ENCODE measurements around the gene ATP13A1. TPM values are rescaled to one million over a fixed set of nuclear protein-coding genes. Genes with fewer than 3 reads are reported as not detected.

Gene ATP13A1
- total RNA-seq, 1 donor from 2014 or later: 104 TPM

- intact Hi-C loops (cut with micrococcal nuclease): no loop called here
- H3K4me3 Mint-ChIP-seq: no peak overlapping the region
- DNase-seq (ENCODE audit: low spot score): no peak
Measured at GRCh38 chr19:19633711-19634515, 29.6 kb downstream of the ATP13A1 start.

GRCh38 chr19:19632661-19633060 is 30.8 kb downstream of the ATP13A1 start:
- H3K36me3 Mint-ChIP-seq (ENCODE audit: low read depth): peaks cover 35% of the 10 kb centered on the region
- intact Hi-C loops (cut with micrococcal nuclease): no loop called here
- no peaks in the 10 kb centered on the region for H3K9me3 Mint-ChIP-seq
- H3K27me3 Mint-ChIP-seq (ENCODE audit: insufficient read depth): no peaks in the 10 kb centered on the region
- H3K27ac Mint-ChIP-seq: no peak overlapping the region
- H3K4me1 Mint-ChIP-seq (ENCODE audit: low read depth): peaks cover 20% of the 10 kb centered on the region
- DNase-seq (ENCODE audit: low spot score): no peak
- H3K4me3 Mint-ChIP-seq: no peak overlapping the region

More at GRCh38 chr19:19633711-19634515, 29.6 kb downstream of the ATP13A1 start:
- H3K36me3 Mint-ChIP-seq (ENCODE audit: low read depth): peaks cover 37% of the 10 kb centered on the region
- H3K27ac Mint-ChIP-seq: peak overlapping the region; percentile 66
- H3K4me1 Mint-ChIP-seq (ENCODE audit: low read depth): peaks cover 18% of the 10 kb centered on the region
- no peaks in the 10 kb centered on the region for H3K9me3 Mint-ChIP-seq
- no peaks in the 10 kb centered on the region for H3K27me3 Mint-ChIP-seq (ENCODE audit: insufficient read depth)

DNA sequence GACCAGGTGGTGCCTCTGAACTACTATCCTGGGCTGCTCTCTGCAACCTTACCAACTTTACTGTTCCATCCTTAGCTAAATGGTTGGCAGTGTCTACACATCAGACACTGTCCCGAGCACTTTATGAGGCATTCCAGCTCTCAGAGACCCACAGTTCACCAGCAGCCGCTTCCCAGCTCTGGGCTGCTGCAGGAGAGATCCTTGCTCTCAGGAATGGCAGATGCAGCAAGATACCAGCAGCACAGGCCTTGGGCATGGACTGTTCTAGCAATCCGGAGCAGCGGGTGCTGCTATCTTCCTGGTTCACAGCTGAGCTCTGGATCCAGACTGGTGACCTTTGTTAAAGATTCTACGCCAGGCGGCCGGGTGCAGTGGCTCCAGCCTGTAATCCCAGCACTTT is 32.1 kb downstream of the ATP13A1 start:
- Mint-ChIP-seq H3K36me3 (ENCODE audit: low read depth) (peaks cover 38% of the 10 kb centered on the region), H3K27ac (no peak overlapping the region), H3K4me3 (no peak overlapping the region), H3K27me3 (ENCODE audit: insufficient read depth) (no peaks in the 10 kb centered on the region), H3K4me1 (ENCODE audit: low read depth) (peaks cover 33% of the 10 kb centered on the region), H3K9me3 (no peaks in the 10 kb centered on the region)
- no peak for DNase-seq (ENCODE audit: low spot score)
- intact Hi-C loops (cut with micrococcal nuclease): no loop called here

- no peak overlapping the region for H3K27ac Mint-ChIP-seq
- intact Hi-C loops (cut with micrococcal nuclease): no loop called here
- H3K9me3 Mint-ChIP-seq: no peaks in the 10 kb centered on the region
- H3K27me3 Mint-ChIP-seq (ENCODE audit: insufficient read depth): no peaks in the 10 kb centered on the region
- H3K4me1 Mint-ChIP-seq (ENCODE audit: low read depth): peaks cover 33% of the 10 kb centered on the region
- no peak for DNase-seq (ENCODE audit: low spot score)
- peaks cover 37% of the 10 kb centered on the region for H3K36me3 Mint-ChIP-seq (ENCODE audit: low read depth)
- peak overlapping the region; percentile 11 for H3K4me3 Mint-ChIP-seq
Measured at GRCh38 chr19:19630426-19630825, 33.0 kb downstream of the ATP13A1 start.

- Mint-ChIP-seq H3K9me3 (no peaks in the 10 kb centered on the region), H3K27ac (no peak overlapping the region), H3K27me3 (ENCODE audit: insufficient read depth) (no peaks in the 10 kb centered on the region), H3K36me3 (ENCODE audit: low read depth) (peaks cover 36% of the 10 kb centered on the region), H3K4me3 (peak overlapping the region; percentile 11), H3K4me1 (ENCODE audit: low read depth) (peaks cover 32% of the 10 kb centered on the region)
- DNase-seq (ENCODE audit: low spot score): no peak
- intact Hi-C loops (cut with micrococcal nuclease): no loop called here
Measured at GRCh38 chr19:19630062-19630414, 33.4 kb downstream of the ATP13A1 start.

GRCh38 chr19:19628501-19629134 is 34.9 kb downstream of the ATP13A1 start:
- DNase-seq (ENCODE audit: low spot score): no peak
- peaks cover 29% of the 10 kb centered on the region for H3K36me3 Mint-ChIP-seq (ENCODE audit: low read depth)
- H3K4me1 Mint-ChIP-seq (ENCODE audit: low read depth): peaks cover 24% of the 10 kb centered on the region
- H3K4me3 Mint-ChIP-seq: peak overlapping the region; percentile 72
- H3K9me3 Mint-ChIP-seq: no peaks in the 10 kb centered on the region
- peak overlapping the region; percentile 63 for H3K27ac Mint-ChIP-seq
- H3K27me3 Mint-ChIP-seq (ENCODE audit: insufficient read depth): no peaks in the 10 kb centered on the region
- intact Hi-C loops (cut with micrococcal nuclease): no loop called here

GRCh38 chr19:19627621-19628500 is 35.6 kb downstream of the ATP13A1 start, which contains the start of gene LPAR2:
TSS of gene LPAR2 (minus strand) at chr19:19628220. CDS start at chr19:19627275, 945 bp downstream.
- peaks cover 20% of the 10 kb centered on the region for H3K4me1 Mint-ChIP-seq (ENCODE audit: low read depth)
- H3K27ac Mint-ChIP-seq: peak within 1 kb of the TSS; percentile 96
- H3K36me3 Mint-ChIP-seq (ENCODE audit: low read depth): peaks cover 28% of the 10 kb centered on the region

DNA sequence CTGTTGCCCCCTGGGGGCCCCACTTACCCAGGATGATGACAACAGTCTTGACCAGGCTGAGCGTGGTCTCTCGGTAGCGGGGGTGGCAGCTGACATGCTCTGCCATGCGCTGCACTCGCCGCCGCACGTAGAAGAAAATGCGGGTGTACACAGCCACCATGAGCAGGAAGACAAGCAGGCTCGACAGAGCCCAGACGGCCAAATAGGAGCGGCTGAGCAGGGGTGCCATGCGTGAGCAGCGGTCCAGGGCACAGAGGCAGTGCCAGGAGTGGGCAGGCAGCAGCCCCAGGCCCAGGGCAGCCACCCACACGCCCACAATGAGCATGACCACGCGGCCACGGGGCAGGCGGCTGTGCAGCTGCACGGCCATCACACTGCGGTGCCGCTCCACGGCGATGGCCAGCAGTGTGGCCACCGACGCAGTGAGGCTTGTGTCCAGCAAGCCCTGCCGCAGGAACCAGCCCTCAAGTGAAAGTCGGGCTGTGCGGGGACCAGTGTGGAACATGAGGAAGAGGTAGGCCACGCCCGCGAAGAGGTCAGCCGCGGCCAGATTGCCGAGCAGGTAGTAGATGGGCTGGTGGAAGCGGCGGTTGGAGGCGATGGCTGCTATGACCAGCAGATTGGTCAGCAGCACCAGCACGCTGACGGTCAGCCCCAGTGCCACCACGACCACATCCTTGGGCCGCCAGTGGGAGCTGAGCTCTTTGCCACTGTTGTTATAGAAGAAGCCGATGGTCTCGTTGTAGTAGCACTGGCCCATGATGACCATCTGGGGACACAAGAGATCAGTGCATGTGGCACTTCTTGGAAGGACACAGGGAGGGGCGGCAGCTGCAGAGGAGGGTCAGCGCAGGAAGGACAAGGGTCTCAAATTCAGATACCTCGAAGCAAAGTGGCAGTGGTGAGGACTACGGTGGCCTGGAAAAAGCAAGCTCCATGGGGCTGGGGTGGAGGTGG is 36.7 kb downstream of the ATP13A1 start:
- Mint-ChIP-seq H3K4me3 (peak overlapping the region; percentile 87), H3K27me3 (ENCODE audit: insufficient read depth) (no peaks in the 10 kb centered on the region), H3K9me3 (no peaks in the 10 kb centered on the region), H3K4me1 (ENCODE audit: low read depth) (peaks cover 20% of the 10 kb centered on the region), H3K36me3 (ENCODE audit: low read depth) (peaks cover 33% of the 10 kb centered on the region), H3K27ac (peak overlapping the region; percentile 96)
- intact Hi-C loops (cut with micrococcal nuclease): loop anchor here (1.0 kb wide), 2 partner anchors 8 to 16 kb away; partner anchors contain the start of gene PBX4
- no peak for DNase-seq (ENCODE audit: low spot score)

More at GRCh38 chr19:19627621-19628500, 35.6 kb downstream of the ATP13A1 start, which contains the start of gene LPAR2:
- Mint-ChIP-seq H3K27me3 (ENCODE audit: insufficient read depth) (no peaks in the 10 kb centered on the region), H3K4me3 (peak within 1 kb of the TSS; percentile 87), H3K9me3 (no peaks in the 10 kb centered on the region)
- intact Hi-C loops (cut with micrococcal nuclease): loop anchor here (1.0 kb wide), 2 partner anchors 10 to 14 kb away; partner anchors contain the start of gene PBX4
- DNase-seq (ENCODE audit: low spot score): peak; percentile 57

DNA sequence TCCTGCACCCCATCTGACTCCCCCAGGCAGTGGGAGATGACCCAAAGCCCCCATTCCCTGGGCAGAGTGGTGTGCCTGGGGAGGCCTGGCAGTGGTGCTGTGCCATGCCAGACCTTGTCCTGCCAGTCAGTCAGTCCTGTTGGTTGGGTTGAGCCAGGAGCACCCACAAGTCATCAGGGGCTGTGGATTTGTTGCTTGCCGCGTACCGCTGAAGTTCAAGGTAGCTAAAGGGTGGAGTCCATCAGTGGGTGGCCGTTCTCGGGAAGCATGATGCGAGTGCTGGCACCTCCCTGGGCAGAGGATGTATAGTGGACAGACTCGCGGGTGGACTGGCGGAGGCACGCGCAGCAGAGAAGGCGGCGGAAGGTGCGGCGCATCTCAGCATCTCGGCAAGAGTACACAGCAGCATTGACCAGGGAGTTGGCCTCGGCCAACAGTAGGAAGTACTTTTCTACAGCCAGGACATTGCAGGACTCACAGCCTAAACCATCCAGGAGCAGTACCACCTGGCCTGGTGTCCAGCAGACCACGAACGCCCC is 39.4 kb downstream of the ATP13A1 start:
- peaks cover 27% of the 10 kb centered on the region for H3K36me3 Mint-ChIP-seq (ENCODE audit: low read depth)
- DNase-seq (ENCODE audit: low spot score): no peak
- H3K27ac Mint-ChIP-seq: no peak overlapping the region
- intact Hi-C loops (cut with micrococcal nuclease): no loop called here
- H3K4me1 Mint-ChIP-seq (ENCODE audit: low read depth): peaks cover 31% of the 10 kb centered on the region
- H3K4me3 Mint-ChIP-seq: no peak overlapping the region
- H3K9me3 Mint-ChIP-seq: no peaks in the 10 kb centered on the region
- H3K27me3 Mint-ChIP-seq (ENCODE audit: insufficient read depth): no peaks in the 10 kb centered on the region

- Mint-ChIP-seq H3K4me3 (no peak overlapping the region), H3K36me3 (ENCODE audit: low read depth) (peaks cover 25% of the 10 kb centered on the region), H3K4me1 (ENCODE audit: low read depth) (peaks cover 36% of the 10 kb centered on the region), H3K27ac (no peak overlapping the region), H3K27me3 (ENCODE audit: insufficient read depth) (no peaks in the 10 kb centered on the region), H3K9me3 (no peaks in the 10 kb centered on the region)
- no peak for DNase-seq (ENCODE audit: low spot score)
- intact Hi-C loops (cut with micrococcal nuclease): no loop called here
Measured at GRCh38 chr19:19623383-19623782, 40.1 kb downstream of the ATP13A1 start.

DNA sequence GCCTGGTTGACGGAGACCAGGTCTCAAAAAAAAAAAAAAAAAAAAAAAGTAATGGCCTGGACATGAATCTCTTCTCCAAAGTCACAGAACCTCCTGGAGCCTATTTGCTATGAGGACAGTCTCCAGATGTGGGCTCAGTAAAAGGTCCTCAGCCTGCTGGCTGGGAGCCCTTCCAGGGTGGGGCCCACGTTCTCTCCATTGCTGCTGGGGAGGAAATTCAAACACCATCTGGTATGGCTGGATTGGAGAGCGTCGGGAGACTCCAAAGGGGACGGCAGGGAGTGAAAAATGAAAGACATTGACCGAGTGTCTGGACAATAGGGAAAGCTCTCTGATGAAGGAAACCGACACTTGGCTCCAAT is 43.6 kb downstream of the ATP13A1 start:
- H3K4me1 Mint-ChIP-seq (ENCODE audit: low read depth): peaks cover 43% of the 10 kb centered on the region
- H3K4me3 Mint-ChIP-seq: no peak overlapping the region
- DNase-seq (ENCODE audit: low spot score): no peak
- H3K27me3 Mint-ChIP-seq (ENCODE audit: insufficient read depth): no peaks in the 10 kb centered on the region
- no peaks in the 10 kb centered on the region for H3K9me3 Mint-ChIP-seq
- H3K27ac Mint-ChIP-seq: no peak overlapping the region
- peaks cover 26% of the 10 kb centered on the region for H3K36me3 Mint-ChIP-seq (ENCODE audit: low read depth)
- intact Hi-C loops (cut with micrococcal nuclease): loop anchor here (2.0 to 5.0 kb wide), 3 partner anchors 38 to 298 kb away; partner anchors contain the start of genes MAU2 and SUGP1

Measured in activated T-helper 1 cell treated with anti-CD3 and anti-CD28 coated beads, Interleukin-12 subunit alpha, Interleukin-12 subunit beta, Interleukin-2, Interleukin-4 antibody, amounts not matched to agents 30 ng/mL and 10 ng/mL and 1 ng/mL, durations not matched to agents 14 hours and 24 hours and 36 hours (primary cell).